ENCODE data around the gene HELZ. TPM values are rescaled to one million over a fixed set of nuclear protein-coding genes. Genes with fewer than 3 reads are reported as not detected.
"Not testable (repeated sequence)": the region's sequence is repeated elsewhere in the genome, so short reads cannot be mapped to it uniquely, and the experiment has no call there.

The HELZ gene
- total RNA-seq, 2 donors from 2014 or later, result 106 to 110 TPM

DNA sequence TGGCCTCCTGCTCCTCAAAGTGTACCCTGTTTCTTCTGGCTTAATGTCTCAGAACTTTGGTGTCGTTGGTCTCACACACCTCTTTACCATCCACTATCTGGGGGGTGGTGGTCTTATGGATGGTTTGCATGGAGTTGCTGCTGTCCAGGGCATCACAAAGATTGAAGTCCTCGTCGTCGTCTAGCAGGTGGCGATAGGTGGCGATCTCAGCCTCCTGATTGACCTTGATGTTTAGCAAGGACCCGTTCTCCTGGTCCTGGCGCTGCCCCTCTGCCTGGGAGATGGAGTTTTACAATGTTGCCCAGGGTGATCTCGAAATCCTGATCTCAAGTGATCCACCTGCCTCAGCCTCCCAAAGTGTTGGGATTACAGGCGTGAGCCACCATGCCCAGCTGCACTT, 31.1 kb upstream of the HELZ start:
- no peaks in the 10 kb centered on the region for H3K9me3 Mint-ChIP-seq
- no peaks in the 10 kb centered on the region for H3K4me1 Mint-ChIP-seq (ENCODE audit: low read depth in 2 of 2)
- no peak overlapping the region for H3K4me3 Mint-ChIP-seq
- no peak for DNase-seq (ENCODE audit: low spot score)
- no peaks in the 10 kb centered on the region for H3K27me3 Mint-ChIP-seq
- no peak for ATAC-seq
- peak overlapping the region in 1 of 2 donors; percentile 25 for H3K27ac Mint-ChIP-seq
- no peaks in the 10 kb centered on the region for H3K36me3 Mint-ChIP-seq

DNA sequence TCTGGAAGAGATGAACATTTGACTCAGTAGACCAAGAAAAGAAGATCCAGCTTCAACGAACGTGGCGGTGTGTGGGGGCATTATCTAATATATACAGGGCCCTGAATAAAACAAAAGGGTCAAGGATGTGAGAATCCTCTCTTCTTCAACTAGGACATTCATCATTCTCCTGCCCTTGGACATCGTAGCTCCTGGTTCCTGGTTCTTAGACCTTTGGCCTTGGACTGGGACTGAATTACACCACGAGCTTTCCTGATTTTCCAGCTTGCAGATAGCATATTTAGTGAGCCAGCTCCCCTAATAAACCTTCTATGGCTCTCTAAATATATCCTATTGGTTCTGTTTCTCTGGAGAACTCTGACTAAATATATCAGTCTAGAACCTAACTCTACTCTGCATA, 29.5 kb upstream of the HELZ start:
- Mint-ChIP-seq H3K9me3 (no peaks in the 10 kb centered on the region), H3K4me3 (no peak overlapping the region), H3K4me1 (ENCODE audit: low read depth in 2 of 2) (peaks cover 0 to 4% of the 10 kb centered on the region in 2 donors), H3K36me3 (no peaks in the 10 kb centered on the region), H3K27ac (no peak overlapping the region), H3K27me3 (no peaks in the 10 kb centered on the region)
- DNase-seq (ENCODE audit: low spot score) (no peak), ATAC-seq (no peak)

- H3K4me3 Mint-ChIP-seq, result no peak overlapping the region
- DNase-seq (ENCODE audit: low spot score) (no peak), ATAC-seq (no peak)
- H3K9me3 Mint-ChIP-seq, result no peaks in the 10 kb centered on the region
- H3K4me1 Mint-ChIP-seq (ENCODE audit: low read depth in 2 of 2), result peaks cover 0 to 4% of the 10 kb centered on the region in 2 donors
- no peak overlapping the region for H3K27ac Mint-ChIP-seq
- H3K36me3 Mint-ChIP-seq, result no peaks in the 10 kb centered on the region
- no peaks in the 10 kb centered on the region for H3K27me3 Mint-ChIP-seq
Measured at GRCh38 chr17:67273900-67274299, 28.9 kb upstream of the HELZ start.

- Mint-ChIP-seq H3K36me3 (no peaks in the 10 kb centered on the region), H3K9me3 (no peaks in the 10 kb centered on the region), H3K4me1 (ENCODE audit: low read depth in 2 of 2) (peaks cover 0 to 4% of the 10 kb centered on the region in 2 donors), H3K27ac (no peak overlapping the region), H3K27me3 (no peaks in the 10 kb centered on the region), H3K4me3 (no peak overlapping the region)
- no peak for DNase-seq (ENCODE audit: low spot score)
- ATAC-seq, result no peak
Measured at GRCh38 chr17:67272312-67273047, 27.5 kb upstream of the HELZ start.

- not testable (repeated sequence) for DNase-seq (ENCODE audit: low spot score); ATAC-seq; H3K27me3 Mint-ChIP-seq; H3K9me3 Mint-ChIP-seq; H3K27ac Mint-ChIP-seq; H3K4me3 Mint-ChIP-seq; H3K4me1 Mint-ChIP-seq (ENCODE audit: low read depth in 2 of 2); H3K36me3 Mint-ChIP-seq
Measured at GRCh38 chr17:67271187-67271586, 26.2 kb upstream of the HELZ start.

DNA sequence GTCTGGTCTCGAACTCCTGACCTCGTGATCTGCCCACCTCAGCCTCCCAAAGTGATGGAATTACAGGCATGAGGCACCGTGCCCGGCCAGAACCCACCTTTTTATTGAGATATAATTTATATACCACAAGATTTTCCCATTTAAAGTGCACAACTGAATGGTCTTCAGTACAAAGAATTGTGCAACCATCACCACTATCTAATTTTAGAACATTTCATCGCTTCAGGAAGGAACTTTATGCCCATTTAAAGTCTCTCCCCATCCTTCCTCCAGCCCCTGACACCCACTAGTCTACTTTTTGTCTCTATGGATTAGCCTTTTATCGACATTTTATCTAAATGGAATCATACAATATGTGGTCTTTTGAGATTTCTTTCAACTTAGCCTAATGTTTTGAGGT, 25.4 kb upstream of the HELZ start:
- DNase-seq (ENCODE audit: low spot score), result no peak
- Mint-ChIP-seq H3K4me3 (no peak overlapping the region), H3K27ac (no peak overlapping the region), H3K36me3 (no peaks in the 10 kb centered on the region), H3K4me1 (ENCODE audit: low read depth in 2 of 2) (peaks cover 0 to 4% of the 10 kb centered on the region in 2 donors), H3K9me3 (no peaks in the 10 kb centered on the region), H3K27me3 (no peaks in the 10 kb centered on the region)
- ATAC-seq, result no peak

DNA sequence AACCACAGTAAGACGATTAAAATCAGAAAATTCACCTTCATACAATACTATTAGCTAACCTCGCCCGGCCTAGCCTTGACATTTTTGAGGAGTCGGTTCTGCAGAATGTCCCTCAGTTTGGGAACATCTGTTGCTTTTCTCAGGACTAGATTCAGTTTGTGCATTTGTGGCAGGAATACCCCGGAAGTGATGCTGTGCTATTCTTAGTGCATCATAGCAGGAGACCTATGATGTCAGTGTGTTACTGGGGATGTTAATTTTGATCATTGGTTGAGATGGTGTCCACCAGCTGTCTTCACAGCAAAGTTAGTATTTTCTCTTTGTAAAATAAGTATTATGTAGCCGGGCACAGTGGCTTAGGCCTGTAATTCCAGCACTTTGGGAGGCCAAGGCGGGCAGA, 21.5 kb upstream of the HELZ start:
- Mint-ChIP-seq H3K27me3 (no peaks in the 10 kb centered on the region), H3K4me1 (ENCODE audit: low read depth in 2 of 2) (peaks cover 0 to 12% of the 10 kb centered on the region in 2 donors), H3K36me3 (no peaks in the 10 kb centered on the region), H3K27ac (no peak overlapping the region), H3K9me3 (no peaks in the 10 kb centered on the region), H3K4me3 (no peak overlapping the region)
- no peak for DNase-seq (ENCODE audit: low spot score)
- ATAC-seq, result no peak

DNA sequence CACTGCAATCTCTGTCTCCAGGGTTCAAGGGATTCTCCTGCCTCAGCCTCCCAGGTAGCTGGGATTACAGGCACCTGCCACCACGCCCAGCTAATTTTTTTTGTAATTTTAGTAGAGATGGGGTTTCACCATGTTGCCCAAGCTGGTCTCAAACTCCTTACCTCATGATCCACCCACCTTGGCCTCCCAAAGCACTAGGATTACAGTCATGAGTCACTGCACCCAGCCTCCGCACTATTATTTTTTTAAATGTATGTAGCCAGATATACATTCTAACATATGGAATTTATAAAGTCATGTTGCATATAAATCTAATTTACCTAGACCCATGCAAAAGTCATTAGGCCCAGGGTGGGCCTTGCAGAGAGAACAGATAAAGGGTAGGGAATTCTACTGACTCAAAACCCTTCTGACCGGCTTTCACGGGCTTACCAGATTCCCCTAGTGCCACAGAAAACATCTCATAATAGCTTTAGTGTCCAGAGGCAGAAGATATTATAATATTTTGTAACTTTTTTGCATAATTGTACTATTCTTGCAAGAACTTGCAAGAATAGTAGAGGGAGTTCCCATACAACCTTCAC, 20.5 kb upstream of the HELZ start:
- no peak overlapping the region for H3K27ac Mint-ChIP-seq
- no peak overlapping the region for H3K4me3 Mint-ChIP-seq
- H3K27me3 Mint-ChIP-seq, result no peaks in the 10 kb centered on the region
- H3K36me3 Mint-ChIP-seq, result no peaks in the 10 kb centered on the region
- no peak for ATAC-seq
- DNase-seq (ENCODE audit: low spot score), result no peak
- H3K9me3 Mint-ChIP-seq, result no peaks in the 10 kb centered on the region
- H3K4me1 Mint-ChIP-seq (ENCODE audit: low read depth in 2 of 2), result peaks cover 1 to 11% of the 10 kb centered on the region in 2 donors

GRCh38 chr17:67262435-67263117, 17.6 kb upstream of the HELZ start:
- no peak overlapping the region for H3K27ac Mint-ChIP-seq
- no peak for ATAC-seq

GRCh38 chr17:67260170-67260987, 15.4 kb upstream of the HELZ start:
- DNase-seq (ENCODE audit: low spot score), result no peak
- H3K4me1 Mint-ChIP-seq (ENCODE audit: low read depth in 2 of 2), result peaks cover 33 to 35% of the 10 kb centered on the region in 2 donors
- H3K4me3 Mint-ChIP-seq, result peak overlapping the region; percentile 47
- no peaks in the 10 kb centered on the region for H3K27me3 Mint-ChIP-seq
- H3K36me3 Mint-ChIP-seq, result no peaks in the 10 kb centered on the region
- peak; percentile 46 to 83 for ATAC-seq
- H3K27ac Mint-ChIP-seq, result peak overlapping the region; percentile 67 to 84
- H3K9me3 Mint-ChIP-seq, result no peaks in the 10 kb centered on the region

More at GRCh38 chr17:67262435-67263117, 17.6 kb upstream of the HELZ start:
- DNase-seq (ENCODE audit: low spot score), result no peak
- Mint-ChIP-seq H3K9me3 (no peaks in the 10 kb centered on the region), H3K4me1 (ENCODE audit: low read depth in 2 of 2) (peaks cover 29 to 30% of the 10 kb centered on the region in 2 donors), H3K4me3 (no peak overlapping the region), H3K36me3 (no peaks in the 10 kb centered on the region), H3K27me3 (no peaks in the 10 kb centered on the region)

DNA sequence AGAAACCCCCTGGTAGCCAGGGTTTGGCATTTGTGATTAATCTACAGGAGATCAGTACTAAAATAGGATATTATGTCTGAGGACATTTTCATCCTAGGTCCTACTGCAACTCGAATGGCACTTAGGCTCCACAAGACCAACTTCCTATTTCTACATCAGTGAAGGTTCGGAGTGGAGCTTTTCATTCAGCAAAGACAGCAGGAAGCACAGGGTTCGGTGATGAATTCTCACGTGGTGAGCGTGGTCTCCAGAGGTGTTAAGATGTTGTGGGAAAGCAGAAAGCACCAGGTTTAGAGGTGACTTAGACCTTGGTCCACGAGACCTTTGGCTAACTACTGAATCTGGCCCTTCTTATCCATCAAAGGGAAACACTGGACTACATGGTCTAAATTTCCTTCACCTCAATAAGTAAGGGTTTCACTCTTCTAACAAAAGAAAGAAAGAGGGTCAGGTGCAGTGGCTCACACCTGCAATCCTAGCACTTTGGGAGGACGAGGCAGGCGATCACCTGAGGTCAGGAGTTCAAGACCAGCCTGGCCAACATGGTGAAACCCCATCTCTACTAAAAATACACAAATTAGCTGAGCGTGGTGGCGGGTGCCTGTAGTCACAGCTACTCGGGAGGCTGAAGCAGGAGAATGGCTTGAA, 13.9 kb upstream of the HELZ start:
- DNase-seq (ENCODE audit: low spot score) (peak; percentile 88), ATAC-seq (peak; percentile 88 to 92)
- peaks cover 33 to 34% of the 10 kb centered on the region in 2 donors for H3K4me1 Mint-ChIP-seq (ENCODE audit: low read depth in 2 of 2)
- peak overlapping the region; percentile 90 for H3K4me3 Mint-ChIP-seq
- no peaks in the 10 kb centered on the region for H3K9me3 Mint-ChIP-seq
- H3K27ac Mint-ChIP-seq, result peak overlapping the region; percentile 67 to 84
- H3K27me3 Mint-ChIP-seq, result no peaks in the 10 kb centered on the region
- no peaks in the 10 kb centered on the region for H3K36me3 Mint-ChIP-seq

DNA sequence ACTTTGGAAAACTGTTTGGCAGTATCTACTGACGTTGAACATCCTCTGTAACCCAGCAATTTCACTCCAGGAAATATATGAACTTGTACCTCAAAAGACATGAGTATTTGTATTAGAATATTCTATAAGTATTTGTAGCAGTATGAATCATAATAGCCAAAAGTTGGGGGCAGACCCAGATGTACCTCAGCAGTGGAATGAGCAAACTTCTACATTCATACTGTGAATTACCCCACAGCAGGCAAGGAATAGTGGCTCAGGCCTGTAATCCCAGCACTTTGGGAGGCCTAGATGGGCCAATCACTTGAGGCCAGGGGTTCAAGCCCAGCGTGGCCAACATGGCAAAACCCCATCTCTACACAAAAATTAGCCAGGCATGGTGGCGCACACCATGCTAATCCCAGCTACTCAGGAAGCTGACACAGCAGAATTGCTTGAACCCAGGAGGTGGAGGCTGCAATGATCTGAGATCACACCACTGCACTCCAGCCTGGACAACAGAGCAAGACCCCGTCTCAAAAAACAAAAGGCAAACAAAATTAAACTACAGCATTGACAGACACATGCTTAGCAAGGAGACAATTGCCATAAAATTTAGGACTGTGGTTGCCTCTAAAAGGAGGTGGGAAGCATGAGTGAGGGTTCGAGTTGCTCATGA, 11.2 kb upstream of the HELZ start:
- Mint-ChIP-seq H3K4me3 (no peak overlapping the region), H3K27me3 (no peaks in the 10 kb centered on the region), H3K9me3 (no peaks in the 10 kb centered on the region), H3K27ac (peak overlapping the region in 1 of 2 donors; percentile 33), H3K4me1 (ENCODE audit: low read depth in 2 of 2) (peaks cover 26 to 33% of the 10 kb centered on the region in 2 donors), H3K36me3 (no peaks in the 10 kb centered on the region)
- ATAC-seq (no peak), DNase-seq (ENCODE audit: low spot score) (no peak)

- DNase-seq (ENCODE audit: low spot score), result no peak
- Mint-ChIP-seq H3K36me3 (no peaks in the 10 kb centered on the region), H3K27me3 (no peaks in the 10 kb centered on the region), H3K9me3 (no peaks in the 10 kb centered on the region), H3K27ac (no peak overlapping the region), H3K4me3 (no peak overlapping the region), H3K4me1 (ENCODE audit: low read depth in 2 of 2) (peaks cover 15 to 17% of the 10 kb centered on the region in 2 donors)
- no peak for ATAC-seq
Measured at GRCh38 chr17:67253384-67253783, 8.4 kb upstream of the HELZ start.
